ENCODE results near the gene BBS9. TPM values are rescaled to one million over a fixed set of nuclear protein-coding genes. Genes with fewer than 3 reads are reported as not detected.
A peak's percentile ranks its signal among the peaks of the same experiment; 100 is the strongest.

The BBS9 gene
- total RNA-seq, 1 donor from 2014 or later, result 19.6 TPM

GRCh38 chr7:33431543-33431942 is 302.2 kb downstream of the BBS9 start:
- Histone ChIP-seq H3K27me3 (no peaks in the 10 kb centered on the region), H3K9me3 (no peaks in the 10 kb centered on the region), H3K36me3 (no peaks in the 10 kb centered on the region), H3K27ac (no peak overlapping the region), H3K4me3 (no peak overlapping the region), H3K4me1 (no peaks in the 10 kb centered on the region)
- ATAC-seq (no peak), DNase-seq (no peak)
- intact Hi-C loops (cut with DNase I), result no loop called here
- TF ChIP-seq, protein P1, sequence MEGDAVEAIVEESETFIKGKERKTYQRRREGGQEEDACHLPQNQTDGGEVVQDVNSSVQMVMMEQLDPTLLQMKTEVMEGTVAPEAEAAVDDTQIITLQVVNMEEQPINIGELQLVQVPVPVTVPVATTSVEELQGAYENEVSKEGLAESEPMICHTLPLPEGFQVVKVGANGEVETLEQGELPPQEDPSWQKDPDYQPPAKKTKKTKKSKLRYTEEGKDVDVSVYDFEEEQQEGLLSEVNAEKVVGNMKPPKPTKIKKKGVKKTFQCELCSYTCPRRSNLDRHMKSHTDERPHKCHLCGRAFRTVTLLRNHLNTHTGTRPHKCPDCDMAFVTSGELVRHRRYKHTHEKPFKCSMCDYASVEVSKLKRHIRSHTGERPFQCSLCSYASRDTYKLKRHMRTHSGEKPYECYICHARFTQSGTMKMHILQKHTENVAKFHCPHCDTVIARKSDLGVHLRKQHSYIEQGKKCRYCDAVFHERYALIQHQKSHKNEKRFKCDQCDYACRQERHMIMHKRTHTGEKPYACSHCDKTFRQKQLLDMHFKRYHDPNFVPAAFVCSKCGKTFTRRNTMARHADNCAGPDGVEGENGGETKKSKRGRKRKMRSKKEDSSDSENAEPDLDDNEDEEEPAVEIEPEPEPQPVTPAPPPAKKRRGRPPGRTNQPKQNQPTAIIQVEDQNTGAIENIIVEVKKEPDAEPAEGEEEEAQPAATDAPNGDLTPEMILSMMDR (IDR thresholded peaks at IDR 0.05), result no peak

DNA sequence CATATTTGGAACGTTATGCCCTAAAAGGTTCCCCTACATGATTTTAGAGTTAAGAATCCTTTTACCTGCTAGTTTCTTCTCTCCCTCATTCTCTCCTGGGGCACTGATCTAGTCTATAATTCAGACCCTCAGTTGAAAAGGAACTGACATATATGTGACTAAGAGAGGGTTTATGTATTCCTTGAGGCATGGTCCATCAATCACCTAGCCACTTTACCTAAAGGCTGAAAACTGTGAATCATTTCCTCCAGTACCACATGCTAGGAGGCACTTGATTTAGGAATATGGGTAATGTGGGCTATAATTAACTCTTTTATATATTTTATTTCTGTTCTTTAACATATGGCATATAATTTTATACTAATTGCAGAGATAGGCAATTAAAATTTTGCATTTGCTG is 303.5 kb downstream of the BBS9 start:
- TF ChIP-seq, protein P1 (IDR thresholded peaks at IDR 0.05), result no peak
- Histone ChIP-seq H3K36me3 (no peaks in the 10 kb centered on the region), H3K27me3 (no peaks in the 10 kb centered on the region), H3K4me3 (no peak overlapping the region), H3K27ac (no peak overlapping the region), H3K4me1 (no peaks in the 10 kb centered on the region), H3K9me3 (no peaks in the 10 kb centered on the region)
- DNase-seq, result no peak
- intact Hi-C loops (cut with DNase I), result no loop called here
- ATAC-seq, result no peak

- intact Hi-C loops (cut with DNase I), result no loop called here
- TF ChIP-seq, protein P1 (IDR thresholded peaks at IDR 0.05), result no peak
- H3K4me3 ChIP-seq, result no peak overlapping the region
- no peaks in the 10 kb centered on the region for H3K36me3 ChIP-seq
- DNase-seq (no peak), ATAC-seq (no peak)
- no peaks in the 10 kb centered on the region for H3K4me1 ChIP-seq
- H3K27me3 ChIP-seq, result no peaks in the 10 kb centered on the region
- H3K27ac ChIP-seq, result no peak overlapping the region
- H3K9me3 ChIP-seq, result no peaks in the 10 kb centered on the region
Measured at GRCh38 chr7:33433357-33433756, 304.0 kb downstream of the BBS9 start.

DNA sequence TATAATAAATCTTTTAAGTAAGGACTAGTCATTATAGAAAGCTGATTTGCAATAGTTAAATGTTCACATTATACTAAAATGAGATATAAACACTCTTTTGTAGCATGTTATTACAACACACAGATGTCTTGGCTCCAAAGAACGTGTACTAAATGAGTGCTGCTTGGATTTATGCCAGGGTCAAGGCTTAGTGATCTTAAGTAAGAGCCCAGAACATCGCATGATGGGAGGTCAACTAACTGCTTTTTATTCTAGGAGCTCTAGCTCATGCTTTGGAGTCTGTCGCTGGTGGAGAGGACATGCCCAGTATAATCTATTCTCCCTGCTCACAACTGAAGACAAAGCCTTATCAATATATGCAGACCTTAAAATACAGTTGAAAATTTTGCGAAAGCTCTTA is 315.1 kb downstream of the BBS9 start:
- Histone ChIP-seq H3K27me3 (no peaks in the 10 kb centered on the region), H3K36me3 (no peaks in the 10 kb centered on the region), H3K4me3 (no peak overlapping the region), H3K27ac (no peak overlapping the region), H3K9me3 (no peaks in the 10 kb centered on the region), H3K4me1 (peaks cover 5% of the 10 kb centered on the region)
- intact Hi-C loops (cut with DNase I), result no loop called here
- no peak for DNase-seq
- ATAC-seq, result no peak
- TF ChIP-seq, protein P1 (IDR thresholded peaks at IDR 0.05), result no peak

GRCh38 chr7:33446551-33446950 is 317.2 kb downstream of the BBS9 start:
- DNase-seq, result no peak
- Histone ChIP-seq H3K27ac (no peak overlapping the region), H3K36me3 (no peaks in the 10 kb centered on the region), H3K9me3 (no peaks in the 10 kb centered on the region), H3K4me3 (no peak overlapping the region), H3K4me1 (peaks cover 5% of the 10 kb centered on the region), H3K27me3 (no peaks in the 10 kb centered on the region)
- intact Hi-C loops (cut with DNase I), result no loop called here
- no peak for ATAC-seq
- TF ChIP-seq, protein P1 (IDR thresholded peaks at IDR 0.05), result no peak

- Histone ChIP-seq H3K4me1 (peaks cover 5% of the 10 kb centered on the region), H3K27ac (peak overlapping the region; percentile 43), H3K36me3 (no peaks in the 10 kb centered on the region), H3K27me3 (no peaks in the 10 kb centered on the region), H3K4me3 (no peak overlapping the region), H3K9me3 (no peaks in the 10 kb centered on the region)
- TF ChIP-seq, protein P1 (IDR thresholded peaks at IDR 0.05), result no peak
- no peak for ATAC-seq
- DNase-seq, result no peak
- intact Hi-C loops (cut with DNase I), result no loop called here
Measured at GRCh38 chr7:33448035-33448434, 318.7 kb downstream of the BBS9 start.
